NCI-H1092 (cell line): Measurements from ENCODE around the gene RASSF5.

Experiments used
- DNase-seq: peaks from one replicate; lab custom pipeline; 2025; lab: John Stamatoyannopoulos, UW

Gene RASSF5

GRCh38 chr1:206517784-206518183 is 10.5 kb downstream of the RASSF5 start:
- no peak for DNase-seq

GRCh38 chr1:206518206-206518605 is 10.9 kb downstream of the RASSF5 start:
- DNase-seq, result no peak

- no peak for DNase-seq
Observed at GRCh38 chr1:206518743-206519142, 11.4 kb downstream of the RASSF5 start.

GRCh38 chr1:206521127-206521526 is 13.8 kb downstream of the RASSF5 start:
- no peak for DNase-seq

- no peak for DNase-seq
Observed at GRCh38 chr1:206521694-206522402, 14.5 kb downstream of the RASSF5 start.

- DNase-seq, result no peak
Observed at GRCh38 chr1:206524739-206525364, 17.5 kb downstream of the RASSF5 start.

GRCh38 chr1:206526064-206526911 is 19.0 kb downstream of the RASSF5 start:
- no peak for DNase-seq

- DNase-seq, result no peak
Observed at GRCh38 chr1:206529425-206529824, 22.1 kb downstream of the RASSF5 start.

- no peak for DNase-seq
Observed at GRCh38 chr1:206532368-206532767, 25.0 kb downstream of the RASSF5 start.

GRCh38 chr1:206534552-206534951 is 27.2 kb downstream of the RASSF5 start:
- DNase-seq, result no peak

GRCh38 chr1:206535853-206536188 is 28.5 kb downstream of the RASSF5 start:
- DNase-seq, result no peak

- DNase-seq, result no peak
Observed at GRCh38 chr1:206537141-206537540, 29.8 kb downstream of the RASSF5 start.

- no peak for DNase-seq
Observed at GRCh38 chr1:206538086-206538770, 30.9 kb downstream of the RASSF5 start.

- no peak for DNase-seq
Observed at GRCh38 chr1:206538901-206539640, 31.7 kb downstream of the RASSF5 start.

- DNase-seq, result peak; percentile 83
Observed at GRCh38 chr1:206540044-206540780, 32.9 kb downstream of the RASSF5 start.

GRCh38 chr1:206541236-206541833 is 34.0 kb downstream of the RASSF5 start:
- DNase-seq, result no peak

GRCh38 chr1:206544562-206545257 is 37.4 kb downstream of the RASSF5 start:
- peak; percentile 81 for DNase-seq

GRCh38 chr1:206545351-206545750 is 38.0 kb downstream of the RASSF5 start:
- no peak for DNase-seq

GRCh38 chr1:206547104-206547503 is 39.8 kb downstream of the RASSF5 start:
- no peak for DNase-seq

GRCh38 chr1:206550446-206550845 is 43.1 kb downstream of the RASSF5 start:
- peak; percentile 87 for DNase-seq
